ENCODE data around the gene PLPP6. TPM values are rescaled to one million over a fixed set of nuclear protein-coding genes. Genes with fewer than 3 reads are reported as not detected.

PLPP6 gene
- polyA plus RNA-seq, 1 donor (not counting 4 experiments of a cell fraction or from before 2014, with no cell fraction given), result 7.7 TPM

GRCh38 chr9:4700091-4700490 is 38.0 kb downstream of the PLPP6 start:
- H3K4me1 ChIP-seq (ENCODE audit: control insufficient read depth, extremely low read depth, insufficient read depth, low read length), result peaks cover 14% of the 10 kb centered on the region
- peaks cover 2 to 5% of the 10 kb centered on the region in 2 experiments for H3K36me3 ChIP-seq (ENCODE audit: control insufficient read depth in 2 of 2, extremely low read depth in 1 of 2, insufficient read depth in 2 of 2, low read length in 2 of 2)
- H3K4me2 ChIP-seq (ENCODE audit: control insufficient read depth, extremely low read depth, insufficient read depth, low read depth, low read length), result no peak overlapping the region
- no peak overlapping the region for H3K4me3 ChIP-seq (ENCODE audit: control insufficient read depth in 2 of 3, extremely low read depth in 1 of 3, insufficient read depth in 2 of 3, low read depth in 1 of 3, low read length in 3 of 3)
- H3K9ac ChIP-seq (ENCODE audit: control insufficient read depth, extremely low read depth, insufficient read depth, low read length), result no peak overlapping the region
- no peaks in the 10 kb centered on the region for H4K20me1 ChIP-seq (ENCODE audit: control insufficient read depth, extremely low read depth, insufficient read depth, low read length)
- H3K9me3 ChIP-seq (ENCODE audit: control insufficient read depth, low read depth, low read length), result no peaks in the 10 kb centered on the region
- dilution Hi-C loops (cut with MboI; ENCODE audit: extremely low pct_ligation_motif_present, low sequenced_read_pairs), result no loop called here
- peaks cover 3% of the 10 kb centered on the region for H3K79me2 ChIP-seq (ENCODE audit: control insufficient read depth, insufficient read depth, low read length)
- no peak for FAIRE-seq
- H3K27ac ChIP-seq (ENCODE audit: control insufficient read depth, insufficient read depth, low read length), result no peak overlapping the region
- no peak for DNase-seq (ENCODE audit: low read depth, low spot score)
- H2AFZ ChIP-seq (ENCODE audit: control insufficient read depth, low read length), result no peak overlapping the region
- no peaks in the 10 kb centered on the region for H3K9me1 ChIP-seq (ENCODE audit: control insufficient read depth, extremely low read depth, insufficient read depth, low read length)
- TF ChIP-seq EZH2 (IDR thresholded peaks at IDR 0.05; ENCODE audit: low read length) (no peak), CTCF (optimal IDR thresholded peaks at IDR 0.05 in 1 of 3, IDR thresholded peaks at IDR 0.05 in 1 of 3, conservative IDR thresholded peaks at IDR 0.05 in 1 of 3; ENCODE audit: extremely low read depth in 1 of 3, insufficient read depth in 2 of 3, low read length in 3 of 3) (no peak)
- H3K27me3 ChIP-seq (ENCODE audit: control insufficient read depth, extremely low read depth, insufficient read depth, low read length), result no peaks in the 10 kb centered on the region

GRCh38 chr9:4700932-4701331 is 38.8 kb downstream of the PLPP6 start:
- no peak overlapping the region for H3K9ac ChIP-seq (ENCODE audit: control insufficient read depth, extremely low read depth, insufficient read depth, low read length)
- no peak overlapping the region for H2AFZ ChIP-seq (ENCODE audit: control insufficient read depth, low read length)
- FAIRE-seq (no peak), DNase-seq (ENCODE audit: low read depth, low spot score) (no peak)
- H3K27me3 ChIP-seq (ENCODE audit: control insufficient read depth, extremely low read depth, insufficient read depth, low read length), result no peaks in the 10 kb centered on the region
- no peaks in the 10 kb centered on the region for H3K9me1 ChIP-seq (ENCODE audit: control insufficient read depth, extremely low read depth, insufficient read depth, low read length)
- TF ChIP-seq EZH2 (IDR thresholded peaks at IDR 0.05; ENCODE audit: low read length) (no peak), CTCF (optimal IDR thresholded peaks at IDR 0.05 in 1 of 3, IDR thresholded peaks at IDR 0.05 in 1 of 3, conservative IDR thresholded peaks at IDR 0.05 in 1 of 3; ENCODE audit: extremely low read depth in 1 of 3, insufficient read depth in 2 of 3, low read length in 3 of 3) (no peak)
- no peak overlapping the region for H3K4me2 ChIP-seq (ENCODE audit: control insufficient read depth, extremely low read depth, insufficient read depth, low read depth, low read length)
- peaks cover 1 to 5% of the 10 kb centered on the region in 2 experiments for H3K36me3 ChIP-seq (ENCODE audit: control insufficient read depth in 2 of 2, extremely low read depth in 1 of 2, insufficient read depth in 2 of 2, low read length in 2 of 2)
- no peaks in the 10 kb centered on the region for H4K20me1 ChIP-seq (ENCODE audit: control insufficient read depth, extremely low read depth, insufficient read depth, low read length)
- H3K79me2 ChIP-seq (ENCODE audit: control insufficient read depth, insufficient read depth, low read length), result no peaks in the 10 kb centered on the region
- peaks cover 14% of the 10 kb centered on the region for H3K4me1 ChIP-seq (ENCODE audit: control insufficient read depth, extremely low read depth, insufficient read depth, low read length)
- no peak overlapping the region for H3K27ac ChIP-seq (ENCODE audit: control insufficient read depth, insufficient read depth, low read length)
- no peaks in the 10 kb centered on the region for H3K9me3 ChIP-seq (ENCODE audit: control insufficient read depth, low read depth, low read length)
- no peak overlapping the region for H3K4me3 ChIP-seq (ENCODE audit: control insufficient read depth in 2 of 3, extremely low read depth in 1 of 3, insufficient read depth in 2 of 3, low read depth in 1 of 3, low read length in 3 of 3)
- dilution Hi-C loops (cut with MboI; ENCODE audit: extremely low pct_ligation_motif_present, low sequenced_read_pairs), result no loop called here

Data from keratinocyte (primary cell).